Activated naive CD8-positive, alpha-beta T cell treated with anti-CD3 and anti-CD28 coated beads for 36 hours (primary cell): Measurements from ENCODE around the gene MBP. TPM values are rescaled to one million over a fixed set of nuclear protein-coding genes. Genes with fewer than 3 reads are reported as not detected.
"Not testable (repeated sequence)": the region's sequence is repeated elsewhere in the genome, so short reads cannot be mapped to it uniquely, and the experiment has no call there.

Experiments
- DNase-seq: peaks from one replicate; pipeline ENCODE4 v3.0.0; 2021
- H3K27ac Mint-ChIP-seq: one replicate; pipeline ENCODE4 v1.8.0; 2022; ENCODE audit warnings: mild to moderate bottlenecking, moderate library complexity, mixed read lengths
- H3K27me3 Mint-ChIP-seq: one replicate; pipeline ENCODE4 v1.8.0; 2022; ENCODE audit warnings: mild to moderate bottlenecking, mixed read lengths
- H3K36me3 Mint-ChIP-seq: one replicate; pipeline ENCODE4 v1.8.0; 2021; ENCODE audit warnings: mild to moderate bottlenecking, mixed read lengths
- H3K4me1 Mint-ChIP-seq: one replicate; pipeline ENCODE4 v1.8.0; 2021; ENCODE audit warnings: mixed read lengths
- H3K4me3 Mint-ChIP-seq: one replicate; pipeline ENCODE4 v1.8.0; 2022; ENCODE audit warnings: mild to moderate bottlenecking, moderate library complexity, mixed read lengths
- H3K9me3 Mint-ChIP-seq: one replicate; pipeline ENCODE4 v1.8.0; 2022; ENCODE audit warnings: mixed read lengths
- total RNA-seq, 2 experiments: library from RNA; stranded (reverse); gene quantifications; one replicate each; pipeline ENCODE4 v1.2.3, GENCODE V29; 2021

The MBP gene
- total RNA-seq, 2 experiments from 2014 or later = 41.2 to 45.9 TPM

DNA sequence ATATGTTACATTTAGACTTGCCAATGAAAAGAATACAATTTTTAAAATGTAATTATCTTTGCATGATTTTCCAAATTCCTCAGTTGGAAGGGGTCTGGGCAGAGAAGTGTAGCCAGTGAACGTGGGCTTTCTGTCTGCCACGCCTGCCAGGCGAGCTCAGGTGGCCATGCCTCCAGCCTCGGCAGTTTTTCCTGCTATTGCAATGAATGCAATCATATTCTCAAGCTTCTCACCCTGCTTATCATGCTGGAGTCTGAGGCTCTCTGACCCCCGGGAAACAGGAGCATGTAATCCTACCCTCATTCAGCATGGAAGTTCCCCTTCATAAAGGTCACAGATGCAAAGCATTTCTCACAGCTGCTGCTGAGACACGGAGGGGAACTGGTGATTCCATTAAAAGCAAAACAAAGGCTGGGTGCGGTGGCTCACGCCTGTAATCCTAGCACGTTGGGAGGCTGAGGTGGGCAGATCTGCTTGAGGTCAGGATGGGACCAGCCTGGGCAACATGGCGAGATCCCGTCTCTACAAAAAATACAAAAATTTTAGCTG is 154.8 kb downstream of the MBP start:
- no peaks in the 10 kb centered on the region for H3K9me3 Mint-ChIP-seq
- no peak overlapping the region for H3K4me3 Mint-ChIP-seq
- no peak for DNase-seq
- H3K4me1 Mint-ChIP-seq = no peaks in the 10 kb centered on the region
- H3K36me3 Mint-ChIP-seq = peaks cover 1% of the 10 kb centered on the region
- H3K27me3 Mint-ChIP-seq = no peaks in the 10 kb centered on the region
- H3K27ac Mint-ChIP-seq = no peak overlapping the region

DNA sequence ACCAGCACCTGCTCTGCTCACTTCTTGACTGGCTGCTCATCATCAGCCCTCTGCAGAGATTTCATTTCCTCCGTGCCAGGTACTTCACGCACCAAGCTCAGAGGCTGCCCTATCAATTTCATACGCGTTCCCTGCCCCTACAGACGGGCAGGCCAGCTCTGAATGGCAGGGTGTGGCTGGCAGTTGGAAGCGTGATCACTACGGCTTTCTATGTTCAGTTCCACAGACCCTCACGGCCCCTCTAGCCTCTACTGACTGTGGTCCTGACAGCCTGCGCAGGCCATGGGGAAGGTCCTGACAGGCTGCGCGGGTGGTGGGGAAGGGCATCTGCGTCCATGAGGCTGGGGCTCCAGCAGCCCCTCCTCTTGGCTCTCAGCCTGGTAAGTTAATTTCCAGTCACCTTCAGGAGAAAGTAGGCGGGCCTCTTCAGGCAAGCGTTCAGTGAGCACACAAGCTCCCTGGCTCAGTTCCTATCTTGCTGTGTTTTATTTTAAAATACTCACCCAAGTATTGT is 155.4 kb downstream of the MBP start:
- Mint-ChIP-seq H3K4me1 (no peaks in the 10 kb centered on the region), H3K9me3 (no peaks in the 10 kb centered on the region), H3K36me3 (peaks cover 1% of the 10 kb centered on the region), H3K4me3 (no peak overlapping the region), H3K27ac (no peak overlapping the region), H3K27me3 (no peaks in the 10 kb centered on the region)
- no peak for DNase-seq

DNA sequence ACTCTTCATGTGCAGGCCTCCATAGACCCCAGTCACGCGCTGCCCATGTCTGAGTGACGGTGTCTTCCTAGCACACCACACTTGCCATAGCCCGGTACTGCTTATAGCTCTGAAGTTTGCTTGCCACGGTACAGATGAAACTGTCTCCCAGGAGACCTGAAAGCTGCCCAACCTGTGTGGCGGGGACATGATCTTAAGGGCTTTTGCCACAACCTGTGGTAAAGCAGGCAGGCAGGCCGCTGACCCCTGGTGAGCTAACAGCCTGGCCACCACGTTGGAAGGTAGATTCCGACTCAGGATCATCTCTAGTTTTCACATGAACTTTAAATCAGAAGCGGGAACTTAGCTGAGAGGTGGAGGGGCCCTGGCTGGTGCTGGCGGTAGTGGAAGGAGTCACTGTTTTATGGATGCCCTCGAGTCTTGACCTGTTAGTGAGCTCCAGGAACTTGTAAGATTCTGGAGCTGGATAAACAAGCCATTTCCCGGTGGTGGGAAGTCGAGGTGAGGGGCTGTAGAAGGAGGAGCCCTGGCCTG is 156.9 kb downstream of the MBP start:
- peaks cover 1% of the 10 kb centered on the region for H3K36me3 Mint-ChIP-seq
- no peaks in the 10 kb centered on the region for H3K27me3 Mint-ChIP-seq
- H3K9me3 Mint-ChIP-seq = no peaks in the 10 kb centered on the region
- peaks cover 3% of the 10 kb centered on the region for H3K4me1 Mint-ChIP-seq
- no peak for DNase-seq
- H3K4me3 Mint-ChIP-seq = no peak overlapping the region
- H3K27ac Mint-ChIP-seq = no peak overlapping the region

- Mint-ChIP-seq H3K4me1 (peaks cover 3% of the 10 kb centered on the region), H3K27me3 (no peaks in the 10 kb centered on the region), H3K4me3 (no peak overlapping the region), H3K27ac (no peak overlapping the region), H3K9me3 (no peaks in the 10 kb centered on the region), H3K36me3 (peaks cover 1% of the 10 kb centered on the region)
- DNase-seq = no peak
These were observed 158.2 kb downstream of the MBP start for GRCh38 chr18:76974386-76974785.

DNA sequence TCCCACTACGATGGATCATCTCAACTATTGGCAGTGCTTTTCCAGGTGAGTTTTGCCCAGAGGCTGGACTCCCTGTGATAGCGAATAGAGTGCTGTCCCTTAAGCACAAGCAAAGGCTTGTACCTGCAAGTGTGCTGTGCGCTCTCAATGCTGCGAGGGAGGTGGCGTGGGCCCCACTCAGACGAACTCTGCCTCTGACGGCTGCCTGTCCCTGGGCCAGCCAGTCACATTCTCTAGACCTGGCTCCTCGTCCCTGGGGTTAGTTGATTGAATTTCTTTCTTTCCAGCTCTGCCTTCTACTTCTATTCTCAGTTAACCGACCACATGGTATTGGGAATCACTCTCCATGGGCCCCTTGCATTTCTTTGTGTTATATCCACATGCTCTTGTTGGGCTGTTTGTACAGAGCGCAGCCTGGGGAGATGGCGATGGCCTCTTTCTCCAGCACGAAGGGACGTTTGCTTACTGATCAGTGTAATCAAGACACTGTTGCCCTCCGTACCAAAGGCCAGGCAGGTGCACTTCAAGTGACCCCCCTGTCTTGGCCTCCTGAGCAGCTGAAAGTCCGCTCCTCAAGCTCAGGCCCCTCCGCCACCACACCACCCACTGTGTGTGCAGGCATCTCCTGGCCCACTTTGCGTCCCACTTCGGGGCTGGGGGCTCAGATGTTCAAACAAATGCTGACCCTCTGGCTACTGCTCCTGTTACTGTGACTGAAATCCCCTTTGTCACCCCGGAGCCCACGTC is 158.9 kb downstream of the MBP start:
- H3K4me1 Mint-ChIP-seq = peaks cover 3% of the 10 kb centered on the region
- no peak overlapping the region for H3K27ac Mint-ChIP-seq
- H3K4me3 Mint-ChIP-seq = no peak overlapping the region
- DNase-seq = no peak
- peaks cover 4% of the 10 kb centered on the region for H3K36me3 Mint-ChIP-seq
- no peaks in the 10 kb centered on the region for H3K9me3 Mint-ChIP-seq
- no peaks in the 10 kb centered on the region for H3K27me3 Mint-ChIP-seq

DNA sequence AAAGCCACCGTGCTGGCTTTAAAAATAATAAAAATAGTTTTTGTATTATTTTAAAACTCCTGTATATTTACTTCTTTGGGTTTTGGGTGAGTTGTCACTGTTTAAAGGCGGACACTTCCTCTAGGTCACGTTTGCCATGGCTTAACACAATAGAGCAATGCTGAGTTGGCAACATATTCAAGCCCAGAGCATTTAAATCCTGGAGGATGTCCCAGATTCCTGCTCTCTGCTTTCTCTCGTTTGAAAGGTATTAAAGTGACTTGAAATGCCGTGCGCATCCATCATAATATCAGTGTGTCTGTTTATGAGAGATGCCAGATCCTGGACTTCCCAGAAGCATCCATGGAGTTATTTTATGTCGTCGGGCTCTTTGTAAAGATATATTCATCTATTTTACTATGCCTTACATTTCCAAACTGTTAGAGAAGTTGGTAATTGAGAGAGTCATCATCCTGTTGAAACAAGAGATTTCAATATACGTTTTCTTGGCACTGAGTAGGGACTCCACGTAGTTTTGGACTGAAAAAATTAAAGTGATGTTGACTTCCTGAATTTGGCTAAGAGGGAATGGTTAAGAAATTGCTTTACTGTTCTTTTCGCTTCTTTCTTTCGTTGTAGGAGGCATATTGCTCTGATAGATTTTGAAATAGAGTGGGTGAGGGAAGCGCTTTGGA is 159.6 kb downstream of the MBP start:
- Mint-ChIP-seq H3K9me3 (no peaks in the 10 kb centered on the region), H3K36me3 (peaks cover 4% of the 10 kb centered on the region), H3K27me3 (no peaks in the 10 kb centered on the region), H3K4me3 (no peak overlapping the region), H3K4me1 (peaks cover 3% of the 10 kb centered on the region), H3K27ac (no peak overlapping the region)
- DNase-seq = no peak

DNA sequence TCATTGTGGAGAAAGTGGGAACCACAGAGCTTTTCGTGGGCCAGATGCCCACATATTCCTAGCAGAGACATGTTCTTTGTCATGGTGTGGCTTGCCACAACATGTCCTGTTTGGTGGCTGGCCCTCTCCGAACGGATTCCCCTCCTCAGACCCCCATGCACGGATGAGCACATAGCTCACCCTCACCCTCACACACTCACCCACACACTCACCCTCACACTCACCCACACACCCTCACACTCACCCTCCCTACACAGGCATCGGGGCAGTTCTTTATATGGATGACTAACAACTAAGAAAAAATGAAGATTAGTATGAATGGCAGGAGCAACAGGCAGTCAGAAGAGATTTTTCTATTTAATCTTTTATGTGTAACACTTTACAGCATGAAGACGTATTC is 160.3 kb downstream of the MBP start:
- Mint-ChIP-seq H3K27ac (no peak overlapping the region), H3K27me3 (no peaks in the 10 kb centered on the region), H3K36me3 (peaks cover 4% of the 10 kb centered on the region), H3K4me1 (peaks cover 3% of the 10 kb centered on the region), H3K9me3 (no peaks in the 10 kb centered on the region), H3K4me3 (no peak overlapping the region)
- DNase-seq = no peak

GRCh38 chr18:76970770-76971559 is 161.6 kb downstream of the MBP start:
- Mint-ChIP-seq H3K4me3 (no peak overlapping the region), H3K27me3 (no peaks in the 10 kb centered on the region), H3K36me3 (peaks cover 4% of the 10 kb centered on the region), H3K9me3 (no peaks in the 10 kb centered on the region), H3K4me1 (peaks cover 3% of the 10 kb centered on the region), H3K27ac (no peak overlapping the region)
- no peak for DNase-seq

GRCh38 chr18:76967721-76968472 is 164.7 kb downstream of the MBP start:
- Mint-ChIP-seq H3K4me3 (no peak overlapping the region), H3K27ac (no peak overlapping the region), H3K4me1 (peaks cover 16% of the 10 kb centered on the region), H3K27me3 (no peaks in the 10 kb centered on the region), H3K36me3 (peaks cover 16% of the 10 kb centered on the region), H3K9me3 (no peaks in the 10 kb centered on the region)
- no peak for DNase-seq

DNA sequence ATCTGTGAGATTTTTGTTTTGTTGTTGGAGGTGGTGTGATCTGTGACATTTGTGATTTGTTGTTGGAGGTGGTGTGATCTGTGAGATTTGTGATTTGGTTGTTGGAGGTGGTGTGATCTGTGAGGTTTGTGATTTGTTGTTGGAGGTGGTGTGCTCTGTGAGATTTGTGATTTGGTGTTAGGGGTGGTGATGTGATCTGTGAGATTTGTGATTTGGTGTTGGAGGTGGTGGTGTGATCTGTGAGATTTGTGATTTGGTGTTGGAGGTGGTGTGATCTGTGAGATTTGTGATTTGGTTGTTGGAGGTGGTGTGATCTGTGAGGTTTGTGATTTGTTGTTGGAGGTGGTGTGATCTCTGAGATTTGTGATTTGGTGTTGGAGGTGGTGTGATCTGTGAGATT is 165.3 kb downstream of the MBP start:
- Mint-ChIP-seq H3K4me1 (peaks cover 17% of the 10 kb centered on the region), H3K36me3 (peaks cover 22% of the 10 kb centered on the region)
- not testable (repeated sequence) for DNase-seq, H3K4me3 Mint-ChIP-seq, H3K27me3 Mint-ChIP-seq, H3K27ac Mint-ChIP-seq, H3K9me3 Mint-ChIP-seq

DNA sequence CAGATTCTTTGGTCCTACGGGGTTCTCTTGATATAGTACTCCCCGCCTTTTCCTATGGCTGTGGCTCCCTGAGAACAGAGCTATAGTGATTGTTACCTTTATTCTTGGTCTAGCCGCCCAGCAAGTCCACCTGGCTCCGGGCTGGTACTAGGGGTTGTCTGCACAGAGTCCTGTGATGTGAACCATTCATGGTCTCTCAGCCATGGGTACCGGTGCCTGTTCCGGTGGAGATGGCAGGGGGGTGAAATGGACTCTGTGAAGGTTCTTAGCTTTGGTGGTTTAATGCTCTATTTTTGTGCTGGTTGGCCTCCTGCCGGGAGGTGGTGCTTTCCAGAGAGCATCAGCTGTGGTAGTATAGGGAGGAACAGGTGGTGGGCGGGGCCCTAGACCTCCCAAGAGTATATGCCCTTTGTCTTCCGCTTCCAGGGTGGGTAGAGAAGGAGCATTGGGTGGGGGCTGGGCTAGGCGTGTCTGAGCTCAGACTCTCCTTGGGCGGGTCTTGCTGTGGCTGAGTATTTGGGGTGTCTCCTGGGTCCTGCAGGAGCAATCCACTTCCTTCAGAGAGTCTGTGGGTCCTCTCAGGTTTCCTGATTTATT is 166.9 kb downstream of the MBP start:
- not testable (repeated sequence) for H3K9me3 Mint-ChIP-seq, H3K4me3 Mint-ChIP-seq

DNA sequence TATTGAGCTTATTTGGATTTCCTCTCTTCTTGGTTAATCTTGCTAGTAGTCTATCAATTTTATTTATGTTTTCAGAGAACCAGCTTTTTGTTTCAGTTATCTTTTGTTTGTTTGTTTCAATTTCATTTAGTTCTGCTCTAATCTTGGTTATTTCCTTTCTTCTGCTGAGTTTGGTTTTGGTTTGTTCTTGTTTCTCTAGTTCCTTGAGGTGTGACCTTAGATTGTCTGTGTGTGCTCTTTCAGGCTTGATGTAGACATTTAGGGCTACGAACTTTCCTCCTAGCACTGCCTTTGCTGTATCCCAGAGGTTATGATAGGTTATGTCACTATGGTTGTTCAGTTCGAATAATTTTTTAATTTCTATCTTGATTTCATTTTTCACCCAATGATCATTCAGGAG is 168.6 kb downstream of the MBP start:
- peaks cover 52% of the 10 kb centered on the region for H3K36me3 Mint-ChIP-seq
- no peaks in the 10 kb centered on the region for H3K9me3 Mint-ChIP-seq
- no peak for DNase-seq
- H3K4me3 Mint-ChIP-seq = no peak overlapping the region
- no peaks in the 10 kb centered on the region for H3K27me3 Mint-ChIP-seq
- peaks cover 15% of the 10 kb centered on the region for H3K4me1 Mint-ChIP-seq
- no peak overlapping the region for H3K27ac Mint-ChIP-seq

More for the DNA sequence above, 166.9 kb downstream of the MBP start:
- H3K27me3 Mint-ChIP-seq, DNase-seq: not testable (repeated sequence)
- Mint-ChIP-seq H3K4me1 (peaks cover 15% of the 10 kb centered on the region), H3K27ac (peak overlapping the region; percentile 49), H3K36me3 (peaks cover 37% of the 10 kb centered on the region)

DNA sequence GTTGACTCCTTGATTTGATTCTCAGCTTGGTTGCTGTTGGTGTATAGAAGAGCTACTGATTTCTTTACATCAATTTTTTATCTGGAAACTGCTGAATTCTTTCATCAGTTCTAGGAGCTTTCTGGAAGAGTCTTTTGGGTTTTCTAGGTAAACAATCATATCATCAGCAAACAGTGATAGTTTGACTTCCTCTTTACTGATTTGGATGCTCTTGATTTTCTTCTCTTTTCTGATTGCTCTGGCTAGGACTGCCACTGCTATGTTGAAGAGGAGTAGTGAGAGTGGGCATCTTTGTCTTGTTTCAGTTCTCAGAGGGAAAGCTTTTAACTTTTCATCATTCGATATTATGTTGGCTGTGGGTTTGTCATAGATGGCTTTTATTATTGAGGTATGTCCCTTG is 169.7 kb downstream of the MBP start:
- Mint-ChIP-seq H3K4me3 (no peak overlapping the region), H3K36me3 (peaks cover 53% of the 10 kb centered on the region), H3K4me1 (peaks cover 15% of the 10 kb centered on the region), H3K27ac (no peak overlapping the region), H3K9me3 (no peaks in the 10 kb centered on the region), H3K27me3 (no peaks in the 10 kb centered on the region)
- no peak for DNase-seq

- Mint-ChIP-seq H3K9me3 (no peaks in the 10 kb centered on the region), H3K4me3 (no peak overlapping the region), H3K4me1 (peaks cover 15% of the 10 kb centered on the region), H3K27me3 (no peaks in the 10 kb centered on the region), H3K36me3 (peaks cover 55% of the 10 kb centered on the region), H3K27ac (no peak overlapping the region)
- DNase-seq = no peak
These were observed 172.0 kb downstream of the MBP start for GRCh38 chr18:76960528-76961035.
